DMS114 treated with DMSO at 0.1 percent for 48 hours (cell line): Measurements from ENCODE around the gene SMG6.

Source experiments
- DNase-seq: peaks from one replicate; lab custom pipeline; 2025; ENCODE audit not compliant: unreplicated experiment; lab: John Stamatoyannopoulos, UW

The SMG6 gene

DNA sequence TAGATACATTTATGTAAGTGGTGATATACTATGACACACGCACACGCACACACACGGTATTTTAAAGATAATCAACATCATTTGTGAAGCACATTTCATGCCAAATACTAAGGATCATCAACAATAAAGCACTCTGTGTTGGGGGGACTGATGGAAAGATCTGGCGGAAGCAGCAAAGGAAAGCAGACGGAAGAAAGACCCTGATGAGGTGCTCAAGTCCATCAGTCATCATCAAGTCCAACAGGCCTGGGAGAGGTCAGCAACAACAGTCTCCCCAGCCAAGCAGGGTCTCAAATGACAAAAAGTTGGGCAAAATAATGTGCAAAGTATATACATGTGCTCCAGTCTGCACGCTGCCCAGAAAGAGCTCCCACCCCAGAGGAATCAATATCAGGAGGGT is 193.1 kb downstream of the SMG6 start:
- DNase-seq = no peak

DNA sequence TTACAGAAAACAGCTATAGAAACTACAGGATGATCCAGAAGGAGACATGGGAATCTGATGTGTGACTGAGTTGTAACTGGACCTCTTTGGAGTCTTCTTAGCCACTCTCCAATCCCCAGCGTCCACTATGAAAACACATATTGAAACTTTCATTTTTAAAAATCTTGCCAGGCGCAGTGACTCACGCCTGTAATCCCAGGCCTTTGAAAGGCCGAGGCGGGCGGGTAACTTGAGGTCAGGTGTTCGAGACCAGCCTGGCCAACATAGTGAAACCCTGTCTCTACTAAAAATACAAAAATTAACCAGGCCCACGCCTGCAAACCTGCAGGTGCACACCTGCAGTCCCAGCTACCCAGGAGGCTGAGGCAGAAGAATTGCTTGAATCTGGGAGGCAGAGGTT is 195.4 kb downstream of the SMG6 start:
- no peak for DNase-seq

DNA sequence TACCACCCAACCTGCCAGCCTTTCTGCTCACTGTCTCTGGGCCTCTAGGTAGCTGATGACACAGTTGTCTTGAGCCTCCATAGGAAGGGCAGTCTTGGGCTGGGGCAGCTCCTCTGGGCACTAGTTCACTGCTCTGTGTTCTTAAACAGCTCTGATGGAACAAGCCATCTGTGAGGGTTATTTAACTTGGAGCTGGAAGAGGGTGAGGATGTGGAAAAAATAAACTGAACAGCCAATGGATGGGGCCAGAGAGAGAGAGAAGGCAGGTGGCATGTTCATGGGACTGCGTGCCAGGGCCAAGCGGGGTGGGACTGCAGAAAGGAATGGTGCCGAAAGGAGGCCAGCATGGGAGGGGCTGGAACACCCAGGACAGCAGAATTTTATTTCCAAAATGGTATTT is 196.1 kb downstream of the SMG6 start:
- DNase-seq = no peak

DNA sequence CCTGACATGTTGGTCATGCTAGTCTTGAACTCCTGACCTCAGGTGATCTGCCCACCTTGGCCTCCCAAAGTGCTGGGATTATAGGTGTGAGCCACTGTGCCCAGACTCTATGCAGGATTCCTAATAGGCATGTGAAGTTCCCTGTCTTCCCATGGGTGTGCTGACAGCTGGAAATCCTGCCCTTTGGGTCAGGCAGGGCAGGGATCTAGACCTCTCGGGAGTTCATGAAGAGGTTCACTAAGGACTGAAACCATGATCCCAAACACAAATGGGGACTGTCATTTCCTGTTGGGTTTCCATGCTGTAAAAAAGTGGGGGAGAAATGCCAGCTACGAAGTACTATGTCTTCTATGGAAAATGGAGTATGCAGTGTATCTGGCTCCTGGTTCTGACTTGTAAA is 196.5 kb downstream of the SMG6 start:
- no peak for DNase-seq

DNA sequence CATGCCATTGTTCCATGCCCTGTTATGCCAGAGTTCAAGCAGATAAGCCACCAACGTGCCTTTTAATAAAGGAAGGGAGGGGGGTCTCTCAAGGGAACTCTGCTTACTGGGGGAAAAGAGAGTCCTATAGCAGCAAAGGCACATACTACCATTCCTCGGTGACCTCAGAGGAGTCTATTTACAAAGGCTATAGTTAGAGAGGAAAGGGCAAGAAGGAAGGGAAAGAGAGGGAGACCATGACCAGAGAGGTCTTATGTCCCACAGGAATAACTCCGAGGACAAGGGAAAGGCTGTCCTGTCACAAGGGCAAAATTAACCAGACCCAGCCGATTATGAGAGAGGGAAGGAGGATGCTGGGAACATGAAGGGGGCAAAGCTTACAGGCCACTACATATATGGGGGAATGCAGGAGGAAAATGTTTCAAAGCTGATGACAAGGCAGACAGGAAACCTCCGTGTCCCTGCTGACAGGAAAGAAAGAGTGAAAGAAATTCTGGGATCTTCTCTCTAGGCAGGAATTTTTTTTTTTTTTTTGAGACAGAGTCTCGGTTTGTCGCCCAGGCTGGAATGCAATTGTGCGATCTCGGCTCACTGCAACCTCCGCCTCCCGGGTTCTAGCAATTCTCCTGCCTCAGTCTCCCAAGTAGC is 197.2 kb downstream of the SMG6 start:
- DNase-seq = no peak

DNA sequence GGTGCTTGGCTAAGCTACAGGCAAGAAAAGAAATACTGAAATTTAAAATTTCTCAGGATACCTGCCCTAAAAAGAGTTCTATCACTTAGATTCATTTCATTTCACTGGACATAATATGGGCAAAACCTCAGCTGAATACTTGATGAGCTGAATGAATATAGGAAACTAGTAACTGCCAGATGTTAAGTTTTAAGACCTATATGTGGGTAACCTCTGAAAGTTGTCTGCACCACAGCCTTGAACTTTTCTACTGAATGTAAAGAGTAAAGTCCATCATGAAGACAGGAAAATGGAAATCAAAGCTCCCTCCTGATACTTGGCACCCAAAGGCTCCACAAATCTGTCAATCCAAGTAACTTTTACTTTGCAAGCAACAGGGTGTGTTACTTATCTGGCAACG is 197.9 kb downstream of the SMG6 start:
- DNase-seq = no peak

DNA sequence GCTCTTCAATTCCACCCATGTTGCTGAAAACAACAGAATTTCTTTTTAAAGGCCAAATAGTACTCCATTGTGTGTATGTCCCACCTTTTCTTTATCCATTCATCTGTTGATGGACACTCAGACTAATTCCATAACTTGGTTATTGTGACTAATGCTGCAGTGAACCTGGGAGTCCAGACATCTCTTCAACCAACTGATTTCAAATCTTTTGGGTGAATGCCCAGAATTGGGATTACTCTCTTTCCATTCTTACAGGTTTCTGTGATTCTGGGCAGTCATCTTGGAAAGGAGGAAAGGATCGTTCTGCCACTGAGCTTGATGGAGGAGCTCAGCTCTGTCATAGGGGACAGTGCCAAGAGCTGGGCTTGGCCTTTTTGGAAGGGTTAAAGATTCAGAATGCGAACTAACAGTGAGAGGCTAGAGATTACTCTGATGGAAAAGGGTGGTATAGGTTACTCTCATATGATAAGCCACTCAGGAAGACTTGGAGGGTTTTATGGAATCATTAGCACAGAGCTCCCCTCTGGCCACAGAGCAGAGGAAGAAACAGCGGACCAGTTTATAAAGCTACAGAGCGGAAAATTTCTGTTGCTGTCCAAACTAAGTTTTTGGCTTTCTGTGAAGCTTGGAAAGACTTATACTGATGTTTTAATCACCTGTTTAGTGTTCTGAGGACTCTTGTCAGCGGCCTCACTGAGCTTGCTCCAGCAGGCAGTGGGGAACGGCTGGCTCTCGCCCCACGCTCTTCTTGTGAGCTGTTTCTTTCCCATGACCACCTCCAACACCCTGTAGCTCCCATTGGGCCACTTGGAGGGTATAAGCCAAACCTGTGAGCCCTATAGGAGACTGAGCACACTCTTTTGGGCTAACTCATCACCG is 200.4 kb downstream of the SMG6 start:
- no peak for DNase-seq

DNA sequence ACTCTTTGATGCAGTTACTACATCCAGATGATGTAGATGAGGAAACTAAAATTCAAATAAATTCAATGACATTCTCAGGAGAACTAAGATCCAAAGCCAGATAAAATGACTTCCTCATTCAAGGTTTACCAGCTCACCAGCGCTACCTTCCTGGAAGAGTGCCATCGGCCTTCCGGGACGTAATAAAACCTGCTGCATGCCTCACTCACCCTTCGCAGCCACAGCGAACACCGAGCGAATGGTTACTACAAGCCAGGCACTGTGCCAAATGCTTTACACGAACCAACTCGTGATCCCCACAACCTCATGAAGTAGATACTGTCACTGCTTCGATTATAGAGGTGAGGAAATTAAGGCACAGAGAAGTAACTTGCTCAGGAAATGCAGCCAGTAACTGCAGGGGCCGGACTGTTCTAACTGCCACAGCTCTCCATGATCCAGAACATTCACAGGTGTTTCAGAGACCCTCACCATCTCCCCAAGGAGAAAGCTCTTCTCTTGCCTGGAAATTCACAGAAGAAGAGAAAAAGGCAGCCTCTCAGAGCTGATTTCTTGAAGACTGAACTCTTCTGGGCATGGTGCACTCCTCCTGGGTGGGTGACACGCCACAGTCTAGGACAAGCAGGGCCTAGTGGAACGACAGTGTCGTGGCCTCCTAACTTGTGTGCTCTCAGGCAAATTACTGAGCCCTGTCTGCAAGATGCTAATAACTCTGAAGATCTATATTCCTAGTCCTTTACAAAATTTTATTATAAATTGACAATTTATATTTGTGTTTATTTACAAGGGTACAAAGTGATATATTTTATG is 201.9 kb downstream of the SMG6 start:
- no peak for DNase-seq

DNA sequence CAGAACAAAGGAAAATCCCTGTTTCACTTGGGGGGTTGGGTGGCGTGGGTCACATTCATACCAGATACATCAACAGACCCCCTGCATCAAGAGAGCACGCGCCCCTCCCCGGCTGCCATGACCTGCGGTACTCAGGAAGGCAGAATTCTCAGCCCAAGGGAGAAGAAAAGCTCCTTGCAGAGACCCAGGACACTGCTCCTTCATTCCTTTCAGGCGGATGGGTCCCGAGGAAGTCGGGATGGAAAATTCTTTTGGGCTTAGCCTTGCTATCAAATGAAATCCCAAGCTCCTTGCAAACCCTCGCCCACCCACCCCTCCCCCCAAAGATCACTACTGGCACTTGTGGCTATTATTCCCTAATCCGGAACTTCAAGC is 208.1 kb downstream of the SMG6 start:
- DNase-seq = no peak

DNA sequence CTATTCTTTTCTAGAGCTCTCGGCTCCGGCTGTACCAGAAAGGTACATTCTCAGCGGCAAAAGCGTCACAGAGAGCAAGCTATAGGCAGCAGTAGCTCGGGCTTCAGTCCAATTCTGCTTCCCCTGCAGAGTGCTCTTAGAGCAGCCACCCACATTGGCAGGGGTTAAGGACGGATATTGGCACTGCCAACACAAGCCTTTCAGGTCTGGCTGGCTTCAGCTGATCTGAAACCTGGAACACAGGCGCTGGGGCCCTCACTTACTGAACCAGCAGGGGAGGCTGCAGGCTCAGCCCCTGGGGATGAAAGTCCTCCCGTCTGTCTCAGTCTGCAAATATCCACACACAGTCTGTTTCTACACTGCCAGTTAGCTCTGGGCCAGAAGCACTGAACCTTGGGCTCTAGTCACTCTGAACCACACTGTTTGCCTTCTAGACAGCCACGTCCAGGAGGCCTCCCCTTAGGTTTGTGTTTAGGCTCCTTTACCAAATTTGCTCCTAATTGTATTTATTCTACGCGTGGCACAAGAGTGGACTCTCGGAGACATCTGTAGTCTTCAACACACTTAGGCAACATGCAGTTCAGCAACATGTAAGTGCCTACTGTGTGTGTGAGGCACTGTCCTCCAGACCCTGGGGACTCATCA is 208.6 kb downstream of the SMG6 start:
- no peak for DNase-seq

DNA sequence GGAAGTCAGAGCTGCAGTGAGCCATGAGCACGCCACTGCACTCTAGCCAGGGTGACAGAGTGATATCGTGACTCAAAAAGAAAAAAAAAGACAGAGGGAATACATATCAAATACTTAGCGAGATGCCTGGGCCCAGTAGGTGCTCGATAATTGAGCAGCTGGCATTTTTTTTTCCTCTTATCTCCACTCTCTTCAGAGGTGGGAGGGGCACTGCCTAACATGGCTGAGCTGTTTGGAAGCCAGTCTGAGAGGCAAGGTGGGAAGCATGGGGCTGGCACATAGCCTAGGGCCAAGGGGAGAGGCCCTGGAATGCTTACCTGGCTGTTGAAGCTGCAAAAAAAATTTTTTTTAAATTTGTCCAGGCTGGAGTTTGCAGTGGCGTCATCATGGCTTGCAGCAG is 210.2 kb downstream of the SMG6 start:
- DNase-seq = no peak

DNA sequence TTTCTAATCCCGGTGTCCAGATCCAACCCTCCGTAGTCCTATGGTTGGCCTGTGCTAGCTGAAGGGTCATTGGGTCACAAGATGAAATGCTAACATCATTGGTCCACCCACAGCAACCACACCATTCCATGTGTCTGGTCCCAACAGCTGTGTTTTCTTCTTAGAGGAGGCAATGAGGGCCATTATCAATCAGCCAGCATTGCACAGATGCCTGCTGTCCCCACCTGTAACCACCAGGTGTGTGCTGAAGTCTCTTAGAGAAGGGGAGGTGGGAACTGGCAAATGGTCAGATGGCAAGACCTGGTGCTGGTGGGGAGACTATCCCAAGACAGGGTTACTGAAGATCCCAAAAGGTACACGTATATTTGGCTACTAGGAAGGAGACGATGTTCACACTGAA is 211.3 kb downstream of the SMG6 start:
- DNase-seq = no peak

DNA sequence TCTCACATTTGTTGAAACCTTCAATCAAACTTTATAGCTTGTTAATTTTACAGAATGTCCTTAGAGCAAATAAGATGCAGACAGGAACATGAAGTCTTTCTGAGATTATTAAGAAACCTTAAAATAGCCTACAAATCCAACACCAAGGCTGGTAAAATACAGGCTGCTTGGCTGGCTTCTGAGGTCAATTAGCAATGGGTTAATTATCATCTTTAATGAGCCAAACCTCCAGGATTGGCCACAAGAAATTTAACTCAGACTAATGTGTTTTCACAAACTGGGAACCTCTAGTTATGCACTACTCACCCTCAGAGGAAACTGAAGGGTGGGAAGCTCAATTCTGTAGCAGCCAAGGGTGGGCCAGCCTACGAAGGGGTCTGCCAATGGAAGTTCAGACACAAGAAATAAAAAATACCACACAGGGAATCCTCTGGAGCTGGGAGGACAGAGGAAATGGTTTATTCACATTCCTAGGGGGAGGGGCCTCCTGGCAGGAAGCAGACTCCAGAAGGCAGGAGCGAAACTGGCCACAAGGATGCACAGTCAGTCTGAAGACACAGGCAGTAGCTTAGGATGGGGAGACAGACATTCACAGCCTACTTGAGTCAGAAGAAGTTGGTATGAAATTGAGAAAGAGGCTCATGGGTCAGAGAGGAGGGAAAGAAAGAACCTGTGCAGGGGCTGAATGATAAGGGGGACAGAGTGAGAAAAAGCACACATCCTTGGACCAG is 212.6 kb downstream of the SMG6 start:
- no peak for DNase-seq

DNA sequence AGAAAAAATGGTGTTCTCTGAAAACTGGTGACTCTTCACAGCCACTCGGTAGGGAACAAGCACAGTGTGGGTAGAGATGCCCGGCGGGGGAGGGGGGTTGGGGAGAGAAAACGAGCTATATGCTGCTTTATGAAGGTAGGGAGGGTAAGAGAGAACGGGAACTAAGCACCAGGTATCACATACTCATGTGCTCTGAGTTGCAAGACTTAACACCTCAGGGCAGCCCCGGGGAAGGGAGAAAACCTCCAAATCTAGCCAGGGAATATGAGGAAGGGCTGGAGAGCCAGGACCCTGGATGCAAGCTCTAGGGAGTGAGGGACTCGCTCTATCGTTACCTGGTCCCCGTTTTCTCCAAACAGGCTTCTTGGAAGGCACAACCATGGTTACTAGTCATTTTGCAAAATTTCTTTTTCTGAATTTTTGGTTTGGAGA is 213.4 kb downstream of the SMG6 start:
- no peak for DNase-seq

DNA sequence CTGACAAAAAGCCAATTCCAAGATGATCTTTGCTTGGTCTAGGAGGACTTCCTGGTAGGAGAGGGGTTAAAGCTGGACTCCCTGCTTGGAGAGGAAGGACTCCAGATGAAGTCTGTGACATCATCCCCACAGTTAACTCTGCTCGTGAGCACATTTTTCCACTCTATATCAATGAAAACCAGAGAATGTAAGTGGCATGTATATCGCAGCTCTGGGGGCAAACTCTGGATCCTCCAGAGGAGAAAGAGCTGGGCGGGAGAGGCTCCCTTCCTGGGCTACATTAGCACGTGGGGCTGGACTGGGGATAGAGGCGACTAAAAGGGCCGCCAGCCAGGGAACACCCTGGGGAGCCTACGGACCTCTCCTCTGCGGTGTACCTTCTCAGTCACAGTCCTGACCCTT is 214.6 kb downstream of the SMG6 start:
- no peak for DNase-seq

DNA sequence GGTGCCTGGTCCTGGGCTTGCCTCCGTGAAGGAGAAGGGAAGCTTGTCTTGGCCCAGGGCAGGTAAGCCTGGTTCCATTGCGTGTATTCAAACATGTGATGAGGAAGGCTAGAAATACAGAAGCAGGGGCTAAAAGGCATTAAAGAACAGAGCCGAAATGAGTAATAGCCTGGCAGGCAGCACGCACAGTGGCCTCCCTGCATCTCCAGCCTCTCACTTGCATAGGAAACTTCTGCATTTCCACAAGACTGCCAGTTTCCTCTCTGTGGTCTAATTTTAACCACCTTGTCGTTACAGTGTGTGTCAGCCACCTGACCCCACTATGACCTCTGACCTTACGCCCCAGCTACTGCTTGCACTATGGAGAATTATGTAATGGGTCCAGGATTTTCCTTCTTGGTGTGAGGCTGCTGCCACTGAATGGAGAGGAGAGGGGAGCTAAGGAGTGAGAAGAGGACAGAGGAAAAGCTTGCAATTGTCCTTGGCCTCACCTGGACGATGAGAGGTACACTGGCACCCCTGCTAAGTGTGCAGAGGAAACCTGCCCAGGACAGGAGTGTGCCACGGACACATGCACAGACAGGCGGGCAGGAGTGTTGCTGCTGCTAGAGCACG is 215.9 kb downstream of the SMG6 start:
- no peak for DNase-seq

DNA sequence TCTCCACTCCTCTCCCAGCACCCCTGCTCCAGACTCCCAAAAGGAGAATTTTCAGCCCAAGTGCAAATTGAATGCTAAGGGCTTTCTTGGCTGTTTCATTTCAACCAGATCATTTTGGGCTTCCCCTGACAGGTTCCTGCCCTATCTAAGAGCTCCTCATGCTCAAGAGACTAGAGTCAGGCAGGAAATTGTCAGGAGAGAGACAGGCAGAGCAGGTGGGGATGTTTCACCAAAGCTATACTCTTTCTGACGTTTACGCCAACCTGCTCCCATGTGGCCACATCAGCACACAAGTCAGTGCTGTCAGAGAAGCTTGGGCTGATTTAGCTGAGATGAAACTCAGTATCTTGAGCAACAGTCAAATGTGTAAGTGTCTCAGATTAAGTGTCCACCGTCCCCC is 217.3 kb downstream of the SMG6 start:
- DNase-seq = no peak

DNA sequence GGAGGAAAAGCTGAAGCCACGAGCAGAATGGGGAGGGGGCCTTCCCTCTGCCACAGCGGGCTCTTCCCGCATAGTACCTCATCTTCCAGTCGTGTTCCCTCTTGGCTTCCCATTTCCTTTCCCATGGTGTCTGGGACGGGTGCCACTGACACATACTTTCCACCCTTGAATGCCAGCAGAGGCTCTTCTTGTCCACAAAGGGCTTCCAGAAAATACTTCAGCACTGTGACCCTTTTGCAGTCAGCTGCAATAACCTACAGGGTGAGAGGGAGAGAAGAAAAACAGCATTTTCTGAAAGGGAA is 218.0 kb downstream of the SMG6 start:
- no peak for DNase-seq

DNA sequence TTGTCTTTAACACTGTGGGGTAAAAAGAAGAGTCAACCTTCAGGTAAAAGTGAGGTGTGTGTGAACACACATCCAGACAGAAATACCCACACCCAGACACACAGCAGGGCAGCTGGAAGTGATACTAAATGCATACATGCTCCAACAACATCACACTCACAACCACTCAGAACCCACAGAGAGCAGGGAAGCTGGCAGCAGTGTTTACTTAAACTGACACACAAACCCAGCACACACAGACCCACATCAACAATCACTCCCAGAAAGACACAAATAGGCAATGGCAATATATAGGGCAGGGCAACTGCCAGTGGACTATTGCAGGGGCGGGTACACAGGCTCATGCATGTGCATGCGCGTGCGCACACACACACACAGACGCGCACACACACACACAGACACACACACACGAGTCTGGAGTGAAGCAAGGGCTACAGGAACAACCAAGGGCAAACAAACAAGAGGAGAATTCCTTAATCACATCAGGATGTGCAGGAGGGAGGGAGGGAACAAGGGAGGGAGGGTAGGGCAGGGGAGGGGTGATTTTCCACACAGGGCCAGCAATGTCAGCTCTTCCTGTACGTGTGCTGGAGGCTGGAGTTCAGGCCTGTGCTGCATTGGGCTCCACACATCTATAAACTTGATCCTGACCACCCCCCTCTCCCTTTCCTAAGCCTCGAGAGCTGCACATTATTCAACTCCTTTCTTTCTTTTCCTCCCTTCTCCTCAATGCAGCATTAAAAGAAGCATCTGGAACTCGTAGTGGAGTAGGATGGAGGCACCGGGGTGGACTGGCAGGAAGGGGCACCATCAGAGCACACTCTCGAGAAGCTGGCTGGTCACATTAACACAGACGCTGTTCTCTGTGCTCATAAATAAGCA is 218.6 kb downstream of the SMG6 start:
- no peak for DNase-seq
